Measurements from ENCODE around the gene INO80B. TPM values are rescaled to one million over a fixed set of nuclear protein-coding genes. Genes with fewer than 3 reads are reported as not detected.
A peak's percentile ranks its signal among the peaks of the same experiment; 100 is the strongest.
"Not testable (repeated sequence)": the region's sequence is repeated elsewhere in the genome, so short reads cannot be mapped to it uniquely, and the experiment has no call there.

INO80B gene
- total RNA-seq, 2 donors from 2014 or later: 21.1 to 22.1 TPM

DNA sequence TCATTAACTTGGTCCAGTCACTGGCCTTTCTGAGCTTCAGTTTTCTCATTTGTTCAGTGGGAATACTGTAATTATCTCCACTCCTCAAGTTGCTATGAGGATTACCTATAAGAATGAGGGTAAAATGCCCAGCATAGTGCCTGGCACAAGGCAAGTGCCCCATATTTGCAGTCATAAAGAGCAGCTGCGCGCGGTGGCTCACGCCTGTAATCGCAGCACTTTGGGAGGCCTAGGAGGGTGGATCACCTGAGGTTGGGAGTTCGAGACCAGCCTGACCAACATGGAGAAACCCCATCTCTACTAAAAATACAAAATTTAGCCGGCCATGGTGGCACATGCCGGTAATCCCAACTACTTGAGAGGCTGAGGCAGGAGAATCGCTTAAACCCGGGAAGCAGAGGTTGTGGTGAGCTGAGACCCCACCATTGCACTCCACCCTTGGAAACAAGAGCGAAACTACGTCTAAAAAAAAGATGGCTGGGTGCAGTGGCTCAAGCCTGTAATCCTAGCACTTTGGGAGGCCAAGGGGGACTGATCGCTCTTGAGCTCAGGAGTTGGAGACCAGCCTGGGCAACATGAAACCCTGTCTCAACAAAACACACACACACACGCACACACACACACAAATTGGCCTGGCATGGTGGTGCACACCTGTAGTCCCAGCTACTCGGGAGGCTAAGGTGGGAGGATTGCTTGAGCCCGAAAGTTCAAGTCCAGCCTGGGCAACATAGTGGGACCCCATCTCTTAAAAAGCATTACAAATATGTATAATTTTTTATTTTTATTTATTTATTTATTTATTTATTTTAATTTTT, 12.2 kb upstream of the INO80B start:
- ATAC-seq; intact Hi-C loops (cut with DNase I); DNase-seq: not testable (repeated sequence)

- no peak for ATAC-seq
- intact Hi-C loops (cut with DNase I): no loop called here
- DNase-seq: no peak
Observed at GRCh38 chr2:74444498-74445318, 10.2 kb upstream of the INO80B start.

- ATAC-seq: no peak
- no peak for DNase-seq
- intact Hi-C loops (cut with DNase I): no loop called here
Observed at GRCh38 chr2:74447230-74447999, 7.5 kb upstream of the INO80B start.

DNA sequence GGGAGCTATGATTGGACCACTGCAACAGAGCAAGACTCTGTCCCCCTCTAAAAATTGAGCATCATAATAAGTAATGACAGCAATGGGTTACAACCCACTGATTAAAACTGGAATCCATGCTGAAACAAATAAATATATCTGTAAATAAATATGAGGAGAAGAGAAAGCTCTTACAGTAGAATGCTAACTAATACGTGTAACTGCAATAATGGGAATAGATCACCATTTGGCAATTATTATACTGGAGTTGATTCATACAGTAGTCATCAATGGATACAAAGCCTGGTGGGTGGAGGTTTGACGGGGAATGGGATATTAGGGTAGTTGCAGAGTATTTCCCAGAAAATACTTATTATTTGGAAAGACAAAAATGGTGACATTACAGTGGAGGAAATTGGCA, 6.1 kb upstream of the INO80B start:
- ATAC-seq (no peak), DNase-seq (no peak)
- intact Hi-C loops (cut with DNase I): no loop called here

- intact Hi-C loops (cut with DNase I): no loop called here
Observed at GRCh38 chr2:74450570-74451190, 4.2 kb upstream of the INO80B start.

DNA sequence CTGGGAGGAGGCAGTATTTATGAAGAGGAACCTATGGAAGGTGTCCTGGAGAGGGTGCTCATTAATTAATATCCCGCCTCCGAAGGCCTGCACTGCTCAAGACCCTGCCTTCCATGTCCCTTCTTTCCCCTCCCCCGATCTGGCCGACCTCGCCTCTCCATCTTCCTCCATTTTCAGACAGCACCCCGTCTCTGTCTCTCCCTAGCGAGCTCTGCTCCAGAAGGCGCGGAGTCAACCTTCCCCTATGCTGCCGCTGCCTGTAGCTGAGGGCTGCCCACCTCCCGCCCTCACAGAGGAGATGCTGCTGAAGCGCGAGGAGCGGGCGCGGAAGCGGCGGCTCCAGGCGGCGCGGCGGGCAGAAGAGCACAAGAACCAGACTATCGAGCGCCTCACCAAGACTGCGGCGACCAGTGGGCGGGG, 2.3 kb downstream of the INO80B start:
- DNase-seq (no peak), ATAC-seq (no peak)
- intact Hi-C loops (cut with DNase I): no loop called here

More at GRCh38 chr2:74450570-74451190, 4.2 kb upstream of the INO80B start:
- no peak for ATAC-seq
- no peak for DNase-seq

DNA sequence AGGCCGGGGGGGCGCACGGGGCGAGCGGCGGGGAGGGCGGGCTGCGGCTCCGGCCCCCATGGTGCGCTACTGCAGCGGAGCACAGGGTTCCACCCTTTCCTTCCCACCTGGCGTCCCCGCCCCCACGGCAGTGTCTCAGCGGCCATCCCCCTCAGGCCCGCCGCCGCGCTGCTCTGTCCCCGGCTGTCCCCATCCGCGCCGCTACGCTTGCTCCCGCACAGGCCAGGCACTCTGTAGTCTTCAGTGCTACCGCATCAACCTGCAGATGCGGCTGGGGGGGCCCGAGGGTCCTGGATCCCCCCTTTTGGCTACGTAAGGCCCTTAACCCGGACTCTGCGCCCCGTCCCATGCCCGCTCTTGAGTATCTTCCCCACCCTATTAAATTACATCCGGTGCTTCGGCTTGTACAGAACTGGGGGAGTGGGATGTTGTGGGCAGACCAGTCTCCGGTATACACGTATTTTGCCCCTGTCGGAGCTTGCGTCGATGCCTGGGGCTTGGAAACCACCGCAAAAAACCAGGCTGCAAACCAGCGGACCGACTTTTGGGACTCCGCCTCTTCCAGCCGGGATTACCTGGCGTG, 2.8 kb downstream of the INO80B start:
- intact Hi-C loops (cut with DNase I): no loop called here
- ATAC-seq (peak; percentile 36 to 42), DNase-seq (peak; percentile 69)

GRCh38 chr2:74458132-74458937, 3.4 kb downstream of the INO80B start, which contains the start of gene WBP1:
Gene WBP1, plus strand, starts transcription at chr2:74458438. Its CDS starts 165 bp downstream, at chr2:74458603.
- DNase-seq (peak; percentile 100), ATAC-seq (peak; percentile 93 to 94)
- intact Hi-C loops (cut with DNase I): no loop called here

DNA sequence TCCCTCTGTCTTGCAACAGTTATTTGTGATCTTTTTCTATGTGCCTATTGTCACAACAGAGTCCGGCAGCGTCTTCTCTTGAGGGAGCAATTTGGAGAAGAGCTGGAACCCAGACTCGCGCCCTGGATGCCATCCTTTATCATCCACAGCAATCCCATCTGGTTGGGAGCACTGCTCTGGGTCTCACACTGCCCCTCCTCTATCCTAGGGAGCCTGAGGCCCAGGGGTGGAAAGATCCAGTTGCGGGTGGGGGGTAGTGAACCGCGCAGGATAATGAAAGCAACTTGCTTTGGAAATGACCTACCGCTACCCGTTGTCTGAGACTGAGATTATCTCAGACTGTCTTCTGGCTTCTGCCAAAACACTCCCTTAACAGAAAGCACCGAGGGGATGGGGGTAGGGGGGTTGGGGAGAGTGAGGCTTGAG, 4.1 kb downstream of the INO80B start:
- DNase-seq: no peak
- intact Hi-C loops (cut with DNase I): no loop called here
- ATAC-seq: no peak

GRCh38 chr2:74459503-74460118, 4.7 kb downstream of the INO80B start:
- intact Hi-C loops (cut with DNase I); ATAC-seq; DNase-seq: not testable (repeated sequence)

GRCh38 chr2:74460187-74460586, 5.3 kb downstream of the INO80B start:
- ATAC-seq; DNase-seq; intact Hi-C loops (cut with DNase I): not testable (repeated sequence)

DNA sequence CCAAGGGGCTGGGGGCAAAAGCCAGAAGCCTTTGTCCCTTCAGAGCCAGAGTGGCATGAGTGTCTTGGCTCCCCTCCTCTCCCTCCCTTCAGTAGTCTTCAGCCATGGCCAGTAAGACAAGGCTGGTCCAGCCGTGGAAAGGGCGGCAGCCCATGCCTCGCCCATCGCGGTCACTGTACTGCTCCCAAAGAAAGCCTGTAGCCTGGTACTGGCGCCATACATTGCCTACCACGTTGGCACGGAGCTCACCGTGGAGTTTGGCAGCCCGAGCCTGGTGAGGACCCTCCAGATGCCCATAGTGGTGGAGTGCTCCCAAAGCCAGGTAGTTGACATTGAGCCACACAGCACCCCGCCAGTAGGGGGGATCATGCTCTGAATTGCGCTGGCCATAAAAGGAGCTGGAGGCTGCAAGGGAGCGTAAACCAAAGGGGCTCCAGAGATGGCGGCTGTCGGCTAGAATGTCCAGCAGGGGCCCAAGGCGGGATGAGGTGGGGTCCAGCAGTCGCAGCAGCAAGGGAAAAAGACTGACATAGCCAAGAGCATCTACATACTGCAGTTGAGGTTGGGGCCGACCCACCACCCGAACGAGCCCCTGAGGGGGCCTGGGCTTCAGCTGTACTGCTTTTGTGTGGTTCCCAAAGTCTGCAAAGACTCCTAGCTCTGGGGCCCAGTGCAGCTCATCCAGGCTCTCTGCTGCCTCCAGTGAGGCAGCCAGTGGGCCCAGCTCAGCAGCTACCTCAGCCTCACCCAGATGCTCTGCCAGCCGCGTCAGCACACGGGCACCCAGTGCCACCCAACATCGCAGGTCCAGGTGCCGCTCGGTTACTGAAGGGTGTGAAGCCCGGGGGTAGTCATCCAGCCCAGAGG, 6.5 kb downstream of the INO80B start:
- ATAC-seq: no peak
- intact Hi-C loops (cut with DNase I): no loop called here
- no peak for DNase-seq

DNA sequence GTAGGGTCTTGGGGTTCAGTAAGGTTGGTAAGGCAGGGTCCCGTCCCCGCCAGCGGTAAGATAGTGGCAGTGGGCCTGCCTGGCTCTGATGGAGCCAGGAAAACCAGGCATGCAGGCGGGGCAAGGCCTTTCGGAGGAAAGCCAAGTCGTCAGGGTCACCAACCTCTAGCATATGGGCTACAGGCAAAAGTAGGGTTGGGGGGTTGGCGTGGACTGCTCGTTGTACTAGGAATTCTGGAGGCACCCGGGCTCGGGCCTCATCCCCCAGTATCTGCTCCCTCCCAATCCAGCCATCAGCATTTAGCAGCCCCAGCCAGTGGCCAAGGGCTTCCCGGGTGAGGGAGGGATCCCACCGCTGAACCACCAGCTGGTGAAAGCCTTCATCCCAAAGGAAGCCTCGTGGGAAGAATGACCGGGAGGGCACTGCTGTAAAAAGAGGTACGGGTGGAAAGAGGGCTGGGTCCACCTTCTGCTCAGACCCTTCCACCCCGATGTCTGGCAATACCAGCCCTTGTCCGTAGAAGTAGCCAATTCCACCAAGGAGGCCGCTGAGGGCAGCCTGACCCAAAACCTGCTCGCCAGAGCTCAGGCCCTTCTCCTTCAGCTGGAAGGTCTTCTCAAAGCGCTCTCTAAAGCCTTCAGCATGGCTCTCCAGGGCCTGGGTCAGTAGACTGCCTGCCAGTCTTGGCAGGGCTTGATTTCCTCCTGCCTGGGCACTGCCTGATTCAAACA, 7.3 kb downstream of the INO80B start:
- ATAC-seq (no peak), DNase-seq (no peak)
- intact Hi-C loops (cut with DNase I): no loop called here

GRCh38 chr2:74462786-74463105, 7.9 kb downstream of the INO80B start:
- no peak for DNase-seq
- ATAC-seq: no peak
- intact Hi-C loops (cut with DNase I): no loop called here

DNA sequence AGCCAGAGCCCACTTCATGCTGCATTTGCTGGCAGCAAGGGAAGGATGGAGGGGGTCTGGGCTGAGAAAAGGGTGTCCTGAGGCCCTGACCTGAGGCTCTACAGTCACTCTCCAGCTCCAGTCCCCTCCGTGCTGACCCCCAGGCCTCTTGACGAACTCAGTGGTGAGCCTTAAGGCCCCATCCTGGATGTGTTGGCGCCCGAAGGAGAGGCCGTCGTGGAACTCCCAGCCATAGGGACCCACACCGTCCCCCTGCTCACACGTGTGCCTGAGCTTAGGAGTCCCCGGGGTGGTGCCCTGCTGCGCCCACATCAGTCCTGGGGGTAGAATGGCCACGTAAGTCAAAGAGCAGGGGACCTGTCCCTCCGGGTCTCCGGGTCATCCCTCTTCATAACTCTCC, 9.5 kb downstream of the INO80B start:
- no peak for DNase-seq
- peak; percentile 5 to 6 for ATAC-seq
- intact Hi-C loops (cut with DNase I): no loop called here

GRCh38 chr2:74470742-74471141, 15.9 kb downstream of the INO80B start:
- ATAC-seq; intact Hi-C loops (cut with DNase I); DNase-seq: not testable (repeated sequence)

Measured in left cardiac atrium (tissue), 4 donors.